Measurements from ENCODE around the gene FUBP3.

DNA sequence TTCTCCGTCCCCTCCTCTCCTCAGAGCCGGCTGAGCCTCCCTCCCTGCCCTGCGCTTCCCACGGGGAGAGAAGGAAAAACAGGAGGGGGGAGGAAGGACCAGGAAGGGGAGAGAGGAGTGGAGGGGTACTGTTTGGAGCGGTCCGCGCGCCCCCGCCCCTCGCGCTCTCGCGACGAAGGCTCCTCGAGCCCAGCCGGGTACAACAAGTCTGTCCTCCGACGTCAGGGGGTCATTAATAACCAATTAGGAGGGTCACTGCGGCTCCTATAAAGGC lies 84.5 kb downstream of the FUBP3 start:
- TF ChIP-seq, protein P1, sequence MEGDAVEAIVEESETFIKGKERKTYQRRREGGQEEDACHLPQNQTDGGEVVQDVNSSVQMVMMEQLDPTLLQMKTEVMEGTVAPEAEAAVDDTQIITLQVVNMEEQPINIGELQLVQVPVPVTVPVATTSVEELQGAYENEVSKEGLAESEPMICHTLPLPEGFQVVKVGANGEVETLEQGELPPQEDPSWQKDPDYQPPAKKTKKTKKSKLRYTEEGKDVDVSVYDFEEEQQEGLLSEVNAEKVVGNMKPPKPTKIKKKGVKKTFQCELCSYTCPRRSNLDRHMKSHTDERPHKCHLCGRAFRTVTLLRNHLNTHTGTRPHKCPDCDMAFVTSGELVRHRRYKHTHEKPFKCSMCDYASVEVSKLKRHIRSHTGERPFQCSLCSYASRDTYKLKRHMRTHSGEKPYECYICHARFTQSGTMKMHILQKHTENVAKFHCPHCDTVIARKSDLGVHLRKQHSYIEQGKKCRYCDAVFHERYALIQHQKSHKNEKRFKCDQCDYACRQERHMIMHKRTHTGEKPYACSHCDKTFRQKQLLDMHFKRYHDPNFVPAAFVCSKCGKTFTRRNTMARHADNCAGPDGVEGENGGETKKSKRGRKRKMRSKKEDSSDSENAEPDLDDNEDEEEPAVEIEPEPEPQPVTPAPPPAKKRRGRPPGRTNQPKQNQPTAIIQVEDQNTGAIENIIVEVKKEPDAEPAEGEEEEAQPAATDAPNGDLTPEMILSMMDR (IDR thresholded peaks at IDR 0.05): no peak
- TF ChIP-seq POLR2A (IDR thresholded peaks at IDR 0.05): no peak

Measured in thyroid gland (tissue), 4 donors.